T-helper 17 cell (primary cell): ENCODE measurements around the gene HMGN1. TPM values are rescaled to one million over a fixed set of nuclear protein-coding genes. Genes with fewer than 3 reads are reported as not detected.

ENCODE experiments used
- ATAC-seq: fragments of 150-1000 bp; cut with Tn5 transposase; 2 replicates; pipeline ENCODE4 v1.10.0; 2021; ENCODE audit warnings: mild to moderate bottlenecking, moderate library complexity
- DNase-seq, 3 donors: peaks; one replicate each; pipeline versions ENCODE4 v3.0.0 to v3.0.0-alpha.2; 2020 to 2021
- H3K9me3 ChIP-seq: one replicate; pipeline ENCODE4 v1.7.0; 2013; ENCODE audit warnings: low read length, mild to moderate bottlenecking; ENCODE audit not compliant: control insufficient read depth, poor library complexity, severe bottlenecking
- H3K27ac Mint-ChIP-seq: one replicate; pipeline ENCODE4 v1.8.0; 2022; ENCODE audit warnings: mild to moderate bottlenecking, moderate library complexity, mixed read lengths
- H3K27me3 Mint-ChIP-seq: one replicate; pipeline ENCODE4 v1.8.0; 2022; ENCODE audit warnings: mixed read lengths
- H3K36me3 Mint-ChIP-seq: one replicate; pipeline ENCODE4 v1.8.0; 2022; ENCODE audit warnings: low read depth, mixed read lengths
- H3K4me1 Mint-ChIP-seq: one replicate; pipeline ENCODE4 v1.8.0; 2022; ENCODE audit warnings: mild to moderate bottlenecking, mixed read lengths
- H3K4me3 Mint-ChIP-seq: one replicate; pipeline ENCODE4 v1.8.0; 2022; ENCODE audit warnings: mild to moderate bottlenecking, moderate library complexity, mixed read lengths
- total RNA-seq, 4 donors: library from RNA in 2 of 4; stranded (reverse) in 2 of 4; gene quantifications; one replicate each; pipeline ENCODE4 v1.2.3 and lab custom pipeline; 2022 to 2026

HMGN1 gene
- total RNA-seq, 2 donors from 2014 or later, result 183 to 231 TPM

DNA sequence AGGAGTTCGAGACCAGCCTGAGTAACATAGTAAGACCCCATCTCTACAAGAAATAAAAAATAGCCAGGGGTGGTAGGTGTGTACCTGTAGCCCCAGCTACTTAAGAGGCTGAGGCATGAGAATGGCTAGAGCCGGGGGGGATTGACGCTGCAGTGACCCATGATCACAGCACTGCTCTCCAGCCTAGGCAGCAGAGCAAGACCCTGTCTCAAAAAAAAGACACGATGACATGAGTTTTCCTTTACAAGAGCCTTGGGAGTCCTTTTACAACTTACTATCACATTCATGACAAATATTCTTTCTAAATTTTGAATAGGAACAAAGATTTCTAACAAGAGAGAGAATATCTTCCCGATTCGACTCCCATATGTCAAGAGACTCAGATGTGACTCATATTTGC, 32.2 kb downstream of the HMGN1 start:
- DNase-seq (no peak), ATAC-seq (no peak)
- Mint-ChIP-seq H3K4me1 (peaks cover 25% of the 10 kb centered on the region), H3K4me3 (no peak overlapping the region), H3K27me3 (no peaks in the 10 kb centered on the region), H3K36me3 (peaks cover 2% of the 10 kb centered on the region), H3K27ac (peak overlapping the region; percentile 91)
- no peaks in the 10 kb centered on the region for H3K9me3 ChIP-seq

DNA sequence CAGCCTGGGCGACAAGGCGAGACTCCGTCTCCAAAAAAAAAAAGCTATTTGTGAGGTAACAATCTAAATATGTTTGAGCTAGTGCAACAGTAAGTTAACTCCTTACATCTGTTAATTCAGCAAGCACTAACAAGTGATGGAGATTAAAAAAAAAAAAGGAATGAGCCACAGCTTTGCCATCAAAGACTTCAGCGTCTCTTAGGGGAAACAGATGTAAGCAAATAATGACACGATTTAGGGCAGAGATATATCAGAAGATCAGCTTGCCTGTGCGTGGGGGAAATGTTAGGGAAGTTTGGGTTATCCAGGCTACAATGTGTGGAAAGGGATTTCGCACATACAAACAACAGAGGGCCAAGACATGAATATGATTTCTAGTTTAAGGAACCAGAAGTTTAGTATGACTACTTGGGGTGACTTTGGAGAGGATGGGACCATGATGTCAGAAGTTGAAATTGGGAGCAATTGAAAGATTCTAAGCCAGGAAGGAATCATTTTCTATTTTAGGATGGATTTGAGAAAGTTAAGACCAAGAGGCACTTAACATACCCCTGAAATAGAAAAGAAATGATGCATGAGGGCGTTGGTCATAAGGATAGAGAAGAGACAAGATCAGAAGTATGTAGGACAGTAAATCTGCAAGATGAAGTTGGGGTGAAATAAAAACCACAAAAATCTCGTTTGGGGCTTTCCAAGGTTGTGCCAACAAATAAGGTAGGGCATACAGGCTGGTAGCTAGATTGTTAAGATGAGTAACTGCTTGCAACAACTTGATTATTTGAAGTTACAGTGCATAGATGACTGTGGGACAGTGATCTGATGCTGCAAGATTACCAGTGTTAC, 33.1 kb downstream of the HMGN1 start:
- peak overlapping the region; percentile 91 for H3K27ac Mint-ChIP-seq

DNA sequence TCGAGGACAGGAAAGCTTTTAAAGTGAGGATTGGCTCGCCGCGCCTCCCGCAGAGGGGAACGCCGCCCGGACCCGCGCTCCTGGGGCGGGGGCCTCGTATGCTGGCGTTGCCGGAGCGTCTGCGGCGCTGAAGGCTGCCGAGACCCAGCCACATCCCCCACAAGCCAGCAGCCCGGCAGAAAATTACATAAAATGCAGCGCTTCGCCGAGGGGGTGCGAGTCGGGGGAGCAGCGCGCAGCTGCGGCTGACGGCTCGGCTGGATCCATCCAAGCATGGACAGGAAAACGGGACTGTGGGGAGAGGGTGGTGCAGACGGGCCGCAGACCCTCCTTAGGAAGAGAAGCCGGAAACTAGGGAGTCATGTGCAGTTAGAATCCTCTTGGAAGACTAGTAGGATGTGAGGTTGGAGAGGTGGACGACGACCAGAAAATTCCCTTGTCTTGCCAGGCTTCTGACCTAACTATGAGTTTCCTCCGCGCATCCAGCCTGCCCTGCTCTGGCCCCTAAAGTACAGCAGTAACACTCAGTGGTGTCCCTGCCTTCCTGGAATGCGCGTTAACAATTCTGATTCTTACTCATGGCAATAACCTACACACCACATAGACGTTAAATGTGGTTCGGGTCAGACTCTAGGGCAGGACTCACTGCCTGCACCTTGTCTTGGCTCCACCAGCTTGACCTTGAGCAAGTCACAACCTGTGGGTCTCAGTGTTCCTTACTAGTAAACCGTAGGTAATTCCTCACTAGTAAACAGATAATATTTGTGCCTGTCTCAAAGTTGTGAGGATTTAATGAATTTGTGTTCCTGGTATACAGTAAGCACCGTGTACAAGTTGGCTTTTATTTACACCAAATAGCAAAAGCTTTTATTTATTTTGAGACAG, 34.5 kb downstream of the HMGN1 start:
- Mint-ChIP-seq H3K4me1 (peaks cover 32% of the 10 kb centered on the region), H3K27ac (peak overlapping the region; percentile 93), H3K27me3 (no peaks in the 10 kb centered on the region), H3K36me3 (peaks cover 4% of the 10 kb centered on the region), H3K4me3 (peak overlapping the region; percentile 92)
- DNase-seq (peak; percentile 29 to 42 (median 31)), ATAC-seq (peak; percentile 10)
- H3K9me3 ChIP-seq, result no peaks in the 10 kb centered on the region

More for the DNA sequence above, 33.1 kb downstream of the HMGN1 start:
- H3K9me3 ChIP-seq, result no peaks in the 10 kb centered on the region
- Mint-ChIP-seq H3K4me1 (peaks cover 26% of the 10 kb centered on the region), H3K4me3 (peak overlapping the region; percentile 62), H3K36me3 (peaks cover 2% of the 10 kb centered on the region), H3K27me3 (no peaks in the 10 kb centered on the region)
- no peak for DNase-seq
- peak; percentile 46 for ATAC-seq

DNA sequence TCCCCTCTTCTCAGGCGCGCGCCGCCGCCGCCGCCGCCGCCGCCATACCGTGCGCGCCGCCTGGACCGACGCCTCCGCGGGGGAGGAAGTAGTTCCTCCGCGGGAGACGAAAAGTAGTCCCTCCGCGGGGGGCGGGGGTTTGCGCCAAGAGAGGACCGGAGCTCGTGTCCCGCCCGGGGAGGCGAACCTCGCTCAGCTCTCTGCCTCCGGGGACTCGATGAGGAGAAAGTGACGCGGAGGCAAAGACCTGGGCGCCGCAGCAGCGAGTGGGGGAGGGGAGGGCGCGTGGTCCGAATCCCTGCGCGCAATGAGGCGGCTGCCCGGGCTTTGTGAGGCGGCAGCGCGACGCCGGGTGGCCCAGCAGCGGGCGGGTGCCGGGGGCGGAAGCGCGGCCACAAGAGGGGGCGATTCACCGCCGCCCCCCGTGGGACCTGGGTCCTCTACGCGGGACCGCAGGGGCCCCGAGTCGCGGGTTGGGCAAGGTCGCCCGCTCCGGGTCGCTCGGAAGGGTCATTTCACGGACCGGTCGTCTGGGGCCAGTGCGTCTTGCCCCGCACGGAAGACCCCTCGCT, 35.2 kb downstream of the HMGN1 start, which contains the start of gene BRWD1:
BRWD1 (minus strand) TSS at position 62 of the 572 bp plus-strand sequence. CDS start 141 bp downstream, outside the sequence.
- no peaks in the 10 kb centered on the region for H3K9me3 ChIP-seq
- peak; percentile 48 for ATAC-seq
- H3K27me3 Mint-ChIP-seq, result no peaks in the 10 kb centered on the region
- H3K4me3 Mint-ChIP-seq, result peak within 1 kb of the TSS; percentile 92
- H3K27ac Mint-ChIP-seq, result peak within 1 kb of the TSS; percentile 93
- peaks cover 4% of the 10 kb centered on the region for H3K36me3 Mint-ChIP-seq
- peaks cover 39% of the 10 kb centered on the region for H3K4me1 Mint-ChIP-seq
- DNase-seq, result peak; percentile 68 to 74 (median 68)

DNA sequence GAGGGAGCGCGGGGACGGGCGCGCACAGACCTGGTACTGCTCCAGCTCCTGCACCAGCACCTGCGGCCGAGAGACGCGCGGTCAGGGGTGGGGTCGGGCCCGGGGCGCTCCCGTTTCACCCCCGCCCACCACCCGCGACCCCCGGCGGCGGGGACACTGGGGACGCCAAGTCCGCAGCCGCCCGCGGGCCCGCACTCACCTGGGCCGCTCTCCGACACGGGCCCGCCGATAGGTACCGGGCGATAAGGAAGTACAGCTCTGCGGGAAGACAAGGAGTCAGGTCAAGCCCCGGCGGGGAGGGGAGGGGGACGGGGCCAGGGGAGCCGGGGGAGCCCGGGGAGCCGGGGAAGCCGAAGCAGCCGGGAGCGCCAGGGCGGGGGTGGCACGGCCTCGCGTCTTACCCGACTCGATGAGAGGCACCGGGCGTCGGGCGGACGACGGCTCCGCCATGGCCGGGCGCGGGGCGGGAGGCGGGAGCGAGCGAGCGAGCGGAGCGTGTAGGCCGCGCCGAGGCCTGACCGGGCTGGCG, 35.8 kb downstream of the HMGN1 start:
- ATAC-seq (peak; percentile 9), DNase-seq (peak in 1 of 3 donors; percentile 14)
- Mint-ChIP-seq H3K27me3 (no peaks in the 10 kb centered on the region), H3K36me3 (peaks cover 4% of the 10 kb centered on the region), H3K4me3 (peak overlapping the region; percentile 92), H3K27ac (peak overlapping the region; percentile 93), H3K4me1 (peaks cover 41% of the 10 kb centered on the region)
- H3K9me3 ChIP-seq, result no peaks in the 10 kb centered on the region

DNA sequence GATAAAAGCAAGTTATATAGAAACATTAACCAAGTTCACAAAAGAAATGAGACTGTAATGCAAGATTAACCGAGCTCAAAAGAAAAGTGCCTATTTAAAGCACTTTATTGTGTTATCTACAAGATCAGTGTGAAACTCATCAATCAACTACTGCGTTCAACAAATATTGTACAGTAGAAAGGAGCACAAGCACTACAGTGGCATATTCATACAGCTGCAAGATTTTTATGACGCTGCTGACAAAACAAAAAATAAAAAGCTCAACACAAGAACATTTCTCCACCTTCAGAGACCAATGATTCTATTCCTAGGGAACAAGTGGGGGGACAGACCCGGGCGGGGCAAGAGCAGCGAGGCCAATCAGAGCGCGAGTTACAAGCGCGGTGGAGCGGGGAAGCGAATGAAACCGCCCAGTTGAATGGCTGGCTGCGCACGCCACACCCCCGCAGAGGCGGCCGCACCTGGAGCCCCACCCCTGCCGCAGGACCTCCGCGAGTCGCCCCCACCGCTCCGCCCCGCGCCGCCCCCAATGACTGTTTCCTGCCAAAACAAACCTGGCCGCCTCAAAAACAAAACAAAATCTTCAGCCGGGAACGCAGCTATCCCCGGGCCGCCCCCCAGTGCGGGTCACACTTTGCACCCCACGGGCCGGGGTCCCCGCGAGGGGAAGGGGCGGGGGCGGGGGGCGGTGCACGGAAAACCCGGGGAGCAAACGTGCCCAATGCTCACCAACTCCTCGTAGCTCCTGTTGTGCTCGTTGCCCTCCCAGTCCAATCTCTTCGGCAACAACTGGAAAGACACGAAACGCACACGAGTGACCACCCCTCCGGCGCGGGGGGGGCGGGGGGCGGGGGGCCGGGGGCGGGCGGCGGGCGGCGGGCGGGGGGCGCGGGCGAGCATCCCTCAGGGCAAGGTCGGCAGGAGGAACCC, 36.5 kb downstream of the HMGN1 start:
- Mint-ChIP-seq H3K4me3 (peak overlapping the region; percentile 92), H3K27me3 (no peaks in the 10 kb centered on the region), H3K27ac (peak overlapping the region; percentile 93), H3K36me3 (peaks cover 4% of the 10 kb centered on the region), H3K4me1 (peaks cover 44% of the 10 kb centered on the region)
- ATAC-seq (peak; percentile 86), DNase-seq (peak; percentile 94 to 95 (median 94))
- H3K9me3 ChIP-seq, result no peaks in the 10 kb centered on the region

DNA sequence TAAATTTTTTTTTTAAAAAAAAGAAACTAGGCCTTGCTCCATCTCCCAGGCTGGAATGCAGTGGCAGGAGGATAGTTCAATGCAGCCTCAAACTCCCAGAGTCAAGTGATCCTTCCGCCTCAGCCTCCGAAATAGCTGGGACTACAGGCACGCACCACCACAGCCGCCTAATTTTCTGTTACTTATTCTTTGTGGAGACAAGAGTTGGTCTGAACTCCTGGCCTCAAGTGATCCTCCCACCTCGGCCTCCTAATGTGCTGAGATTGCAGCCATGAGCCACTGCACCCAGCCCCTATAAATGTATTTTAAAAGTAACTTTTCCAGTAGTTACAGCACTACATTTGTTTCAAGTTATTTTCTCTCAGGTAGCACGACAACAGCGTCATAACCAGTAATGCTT, 37.7 kb downstream of the HMGN1 start:
- ATAC-seq (no peak), DNase-seq (no peak)
- H3K27ac Mint-ChIP-seq, result peak overlapping the region; percentile 93
- H3K36me3 Mint-ChIP-seq, result peaks cover 4% of the 10 kb centered on the region
- no peaks in the 10 kb centered on the region for H3K9me3 ChIP-seq
- H3K4me3 Mint-ChIP-seq, result peak overlapping the region; percentile 12
- no peaks in the 10 kb centered on the region for H3K27me3 Mint-ChIP-seq
- peaks cover 43% of the 10 kb centered on the region for H3K4me1 Mint-ChIP-seq

DNA sequence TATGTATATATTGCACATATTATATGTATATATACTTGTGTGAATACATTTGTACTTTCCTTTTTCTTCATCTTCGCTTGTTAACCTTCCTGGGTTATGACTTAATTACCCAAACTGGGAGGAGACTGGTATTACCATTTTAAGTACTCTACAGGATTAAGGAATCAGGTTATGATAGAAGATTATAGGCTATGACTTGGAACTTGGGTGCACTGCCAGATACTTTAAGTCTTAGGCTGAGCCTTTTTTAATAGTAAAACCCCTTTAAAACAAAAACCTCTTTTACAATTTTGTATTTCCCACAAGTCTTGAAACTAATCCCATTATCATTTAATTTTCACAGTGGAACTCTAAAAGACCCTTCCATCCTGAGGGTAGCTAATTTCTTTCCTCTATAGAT, 41.4 kb downstream of the HMGN1 start:
- H3K4me1 Mint-ChIP-seq, result peaks cover 34% of the 10 kb centered on the region

DNA sequence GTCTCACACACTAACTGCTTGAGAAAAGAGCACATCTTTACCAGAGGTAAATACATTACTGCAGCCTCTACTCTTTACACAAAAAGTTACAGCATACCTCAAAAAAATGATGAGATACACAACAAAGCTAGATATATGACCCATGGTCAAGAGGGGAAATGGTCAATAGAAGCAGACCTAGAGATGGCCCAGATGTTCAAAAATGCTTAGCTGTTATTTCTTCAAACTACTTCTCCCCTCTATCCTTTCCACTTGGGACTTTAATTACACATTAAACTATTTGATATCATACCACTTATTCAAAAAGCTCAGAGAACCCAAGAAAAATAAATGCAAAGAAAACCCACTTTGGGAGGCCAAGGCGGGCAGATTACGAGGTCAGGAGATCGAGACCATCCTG, 48.3 kb downstream of the HMGN1 start:
- Mint-ChIP-seq H3K4me1 (peaks cover 26% of the 10 kb centered on the region), H3K27ac (no peak overlapping the region), H3K4me3 (no peak overlapping the region), H3K27me3 (no peaks in the 10 kb centered on the region), H3K36me3 (peaks cover 3% of the 10 kb centered on the region)
- H3K9me3 ChIP-seq, result peaks cover 4% of the 10 kb centered on the region
- no peak for DNase-seq
- no peak for ATAC-seq

More for the DNA sequence above, 41.4 kb downstream of the HMGN1 start:
- Mint-ChIP-seq H3K4me3 (no peak overlapping the region), H3K27ac (no peak overlapping the region), H3K36me3 (peaks cover 5% of the 10 kb centered on the region), H3K27me3 (no peaks in the 10 kb centered on the region)
- ATAC-seq, result no peak
- DNase-seq, result no peak
- no peaks in the 10 kb centered on the region for H3K9me3 ChIP-seq

DNA sequence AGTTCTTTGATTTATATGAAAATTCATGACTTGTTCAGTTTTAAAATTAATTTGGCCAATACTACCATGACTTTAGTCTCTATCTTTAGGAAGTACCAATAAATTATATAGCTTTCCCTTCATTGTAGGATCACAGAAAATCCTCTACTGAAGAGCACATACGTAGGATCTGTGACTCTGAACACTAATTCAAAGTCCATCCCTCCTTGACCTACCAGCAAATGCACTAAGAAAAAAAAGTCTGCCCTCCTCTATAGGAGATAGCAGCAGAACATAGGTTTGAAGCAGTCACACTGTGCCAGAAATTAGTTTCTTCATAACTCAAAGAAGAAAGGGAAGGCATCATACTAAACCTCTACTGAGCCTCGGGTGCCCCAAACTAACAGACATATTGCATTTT, 52.0 kb downstream of the HMGN1 start:
- peaks cover 21% of the 10 kb centered on the region for H3K4me1 Mint-ChIP-seq
- no peaks in the 10 kb centered on the region for H3K27me3 Mint-ChIP-seq
- peaks cover 2% of the 10 kb centered on the region for H3K36me3 Mint-ChIP-seq
- DNase-seq, result no peak
- H3K4me3 Mint-ChIP-seq, result no peak overlapping the region
- peak overlapping the region; percentile 4 for H3K27ac Mint-ChIP-seq
- H3K9me3 ChIP-seq, result peaks cover 4% of the 10 kb centered on the region
- ATAC-seq, result no peak
